Measurements from ENCODE around the gene GRIA4. TPM values are rescaled to one million over a fixed set of nuclear protein-coding genes. Genes with fewer than 3 reads are reported as not detected.
"Not testable (repeated sequence)": the region's sequence is repeated elsewhere in the genome, so short reads cannot be mapped to it uniquely, and the experiment has no call there.

Gene GRIA4
- total RNA-seq, 4 donors from 2014 or later, result not detected

GRCh38 chr11:105763594-105763993 lies 153.7 kb downstream of the GRIA4 start:
- H3K4me3 ChIP-seq, result no peak overlapping the region
- no peak for TF ChIP-seq CTCF (IDR thresholded peaks at IDR 0.05)
- no peak for TF ChIP-seq EP300 (IDR thresholded peaks at IDR 0.05)
- TF ChIP-seq POLR2A (IDR thresholded peaks at IDR 0.05), result no peak
- H3K4me1 ChIP-seq, result no peaks in the 10 kb centered on the region
- no peaks in the 10 kb centered on the region for H3K27me3 ChIP-seq
- H3K27ac ChIP-seq, result no peak overlapping the region
- no peaks in the 10 kb centered on the region for H3K9me3 ChIP-seq
- H3K36me3 ChIP-seq, result no peaks in the 10 kb centered on the region
- DNase-seq (ENCODE audit: low spot score in 2 of 2), result no peak
- 59 to 65% methylated on average over 2 of the region's 2 CpGs for WGBS, 2 donors

- no peak for DNase-seq (ENCODE audit: low spot score in 2 of 2)
- Histone ChIP-seq H3K4me3 (no peak overlapping the region), H3K27ac (no peak overlapping the region), H3K4me1 (no peaks in the 10 kb centered on the region), H3K27me3 (no peaks in the 10 kb centered on the region), H3K9me3 (no peaks in the 10 kb centered on the region), H3K36me3 (no peaks in the 10 kb centered on the region)
- no peak for TF ChIP-seq POLR2A (IDR thresholded peaks at IDR 0.05)
- TF ChIP-seq EP300 (IDR thresholded peaks at IDR 0.05), result no peak
- no peak for TF ChIP-seq CTCF (IDR thresholded peaks at IDR 0.05)
These were observed 158.1 kb downstream of the GRIA4 start for GRCh38 chr11:105767931-105768330.

GRCh38 chr11:105769627-105770026 lies 159.8 kb downstream of the GRIA4 start:
- TF ChIP-seq POLR2A (IDR thresholded peaks at IDR 0.05) (no peak), CTCF (IDR thresholded peaks at IDR 0.05) (no peak), EP300 (IDR thresholded peaks at IDR 0.05) (no peak)
- WGBS, 2 donors, result 95% methylated on average over 2 of the region's 2 CpGs
- no peak overlapping the region for H3K4me3 ChIP-seq
- H3K4me1 ChIP-seq, result no peaks in the 10 kb centered on the region
- no peak for DNase-seq (ENCODE audit: low spot score in 2 of 2)
- no peak overlapping the region for H3K27ac ChIP-seq
- no peaks in the 10 kb centered on the region for H3K9me3 ChIP-seq
- no peaks in the 10 kb centered on the region for H3K27me3 ChIP-seq
- H3K36me3 ChIP-seq, result no peaks in the 10 kb centered on the region

GRCh38 chr11:105773452-105773851 lies 163.6 kb downstream of the GRIA4 start:
- H3K27ac ChIP-seq; H3K4me3 ChIP-seq; DNase-seq (ENCODE audit: low spot score in 2 of 2); H3K27me3 ChIP-seq; H3K36me3 ChIP-seq; H3K4me1 ChIP-seq; H3K9me3 ChIP-seq: not testable (repeated sequence)
- WGBS, 2 donors, result 91 to 96% methylated on average over 3 of the region's 3 CpGs

- H3K9me3 ChIP-seq, result no peaks in the 10 kb centered on the region
- TF ChIP-seq CTCF (IDR thresholded peaks at IDR 0.05) (no peak), POLR2A (IDR thresholded peaks at IDR 0.05) (no peak), EP300 (IDR thresholded peaks at IDR 0.05) (no peak)
- no peaks in the 10 kb centered on the region for H3K27me3 ChIP-seq
- no peaks in the 10 kb centered on the region for H3K4me1 ChIP-seq
- DNase-seq (ENCODE audit: low spot score in 2 of 2), result no peak
- H3K27ac ChIP-seq, result no peak overlapping the region
- WGBS, 2 donors, result 75 to 88% methylated on average over 4 of the region's 4 CpGs
- H3K4me3 ChIP-seq, result no peak overlapping the region
- no peaks in the 10 kb centered on the region for H3K36me3 ChIP-seq
These were observed 165.0 kb downstream of the GRIA4 start for GRCh38 chr11:105774899-105775298.
